Activated CD4-positive, alpha-beta T cell treated with anti-CD3 and anti-CD28 coated beads, Interleukin-2, amount 50 U/mL, for 48 hours (primary cell): ENCODE results near the gene CHRNA10.

Experiments
- DNase-seq, 2 experiments: peaks; one replicate each; pipeline ENCODE4 v3.0.0-alpha.2; 2020

The CHRNA10 gene

GRCh38 chr11:3627291-3627690 is 43.9 kb downstream of the CHRNA10 start:
- no peak for DNase-seq

- no peak for DNase-seq
These were observed 44.8 kb downstream of the CHRNA10 start for GRCh38 chr11:3626250-3626960.

GRCh38 chr11:3623767-3624458 is 47.3 kb downstream of the CHRNA10 start:
- DNase-seq = no peak

GRCh38 chr11:3623121-3623520 is 48.1 kb downstream of the CHRNA10 start:
- DNase-seq = no peak

GRCh38 chr11:3622521-3622920 is 48.7 kb downstream of the CHRNA10 start:
- DNase-seq = no peak

- DNase-seq = no peak
These were observed 53.2 kb downstream of the CHRNA10 start for GRCh38 chr11:3617990-3618389.

GRCh38 chr11:3616721-3617460 is 54.3 kb downstream of the CHRNA10 start:
- no peak for DNase-seq

GRCh38 chr11:3615998-3616397 is 55.2 kb downstream of the CHRNA10 start:
- DNase-seq = no peak
